ENCODE results near the gene ZNF746. TPM values are rescaled to one million over a fixed set of nuclear protein-coding genes. Genes with fewer than 3 reads are reported as not detected.

Gene ZNF746
- polyA plus RNA-seq, 3 donors: 7.5 to 25.6 (median 8.1) TPM

GRCh38 chr7:149462101-149462520 is 35.5 kb downstream of the ZNF746 start:
- Mint-ChIP-seq H3K27ac (no peak overlapping the region), H3K4me1 (peaks cover 21% of the 10 kb centered on the region), H3K9me3 (peaks cover 0 to 12% (median 7%) of the 10 kb centered on the region in 7 donors), H3K27me3 (ENCODE audit: low read depth in 3 of 3) (peaks cover 24 to 40% (median 27%) of the 10 kb centered on the region in 3 donors), H3K36me3 (peaks cover 3% of the 10 kb centered on the region in 2 donors), H3K4me3 (peak overlapping the region in 1 of 2 donors; percentile 14)
- H3K27ac ChIP-seq (ENCODE audit: low read depth in 1 of 2, low read length in 2 of 2): no peak overlapping the region
- no peaks in the 10 kb centered on the region for H3K36me3 ChIP-seq (replicated peaks in 1 of 2; ENCODE audit: control insufficient read depth in 1 of 2, insufficient read depth in 2 of 2, low read length in 2 of 2)
- intact Hi-C loops (cut with micrococcal nuclease): no loop called here
- peaks cover 5% of the 10 kb centered on the region for H3K79me2 ChIP-seq (ENCODE audit: insufficient read depth, low read length)
- H3K9me3 ChIP-seq (replicated peaks in 1 of 2; ENCODE audit: control insufficient read depth in 1 of 2, insufficient read depth in 1 of 2, low read length in 2 of 2): peaks cover 0 to 5% of the 10 kb centered on the region in 2 donors
- H3K4me3 ChIP-seq (replicated peaks in 1 of 3; ENCODE audit: low read depth in 2 of 3, low read length in 3 of 3): no peak overlapping the region
- no peak overlapping the region for H2AFZ ChIP-seq (ENCODE audit: insufficient read depth, low read depth, low read length, poor library complexity, severe bottlenecking)
- H3K4me2 ChIP-seq (replicated peaks; ENCODE audit: extremely low read depth, low read length, poor library complexity, severe bottlenecking): no peak overlapping the region
- no peak overlapping the region for H3K9ac ChIP-seq (ENCODE audit: insufficient read depth, low read length, poor library complexity, severe bottlenecking)
- TF ChIP-seq CTCF (IDR thresholded peaks at IDR 0.05): no peak
- peaks cover 19% of the 10 kb centered on the region for H4K20me1 ChIP-seq (ENCODE audit: insufficient read depth, low read length)
- peaks cover 8 to 45% of the 10 kb centered on the region in 2 donors for H3K27me3 ChIP-seq (ENCODE audit: control insufficient read depth in 2 of 2, insufficient read depth in 2 of 2, low read length in 2 of 2)
- no peak for DNase-seq
- 95% methylated on average over 4 of the region's 9 CpGs for WGBS (ENCODE audit: insufficient coverage)
- peaks cover 13 to 25% of the 10 kb centered on the region in 2 donors for H3K4me1 ChIP-seq (ENCODE audit: control insufficient read depth in 1 of 2, insufficient read depth in 2 of 2, low read length in 2 of 2)

GRCh38 chr7:149460493-149461277 is 36.9 kb downstream of the ZNF746 start, which contains the start of gene ZNF777:
ZNF777 (minus strand) TSS chr7:149461062; CDS start chr7:149456022, 5,040 bp downstream.
- peak within 1 kb of the TSS in 1 of 7 donors; percentile 46 for H3K27ac Mint-ChIP-seq
- H4K20me1 ChIP-seq (ENCODE audit: insufficient read depth, low read length): peaks cover 24% of the 10 kb centered on the region
- intact Hi-C loops (cut with micrococcal nuclease): no loop called here

More at GRCh38 chr7:149460493-149461277, 36.9 kb downstream of the ZNF746 start, which contains the start of gene ZNF777:
- Mint-ChIP-seq H3K36me3 (peaks cover 5 to 10% of the 10 kb centered on the region in 2 donors), H3K4me3 (peak within 1 kb of the TSS; percentile 84 to 93), H3K4me1 (peaks cover 25% of the 10 kb centered on the region), H3K27me3 (ENCODE audit: low read depth in 3 of 3) (peaks cover 24 to 40% (median 27%) of the 10 kb centered on the region in 3 donors), H3K9me3 (peaks cover 0 to 7% (median 0%) of the 10 kb centered on the region in 7 donors)
- peak within 1 kb of the TSS; percentile 95 for H3K4me2 ChIP-seq (replicated peaks; ENCODE audit: extremely low read depth, low read length, poor library complexity, severe bottlenecking)
- H3K27ac ChIP-seq (ENCODE audit: low read depth in 1 of 2, low read length in 2 of 2): no peak within 1 kb of the TSS
- peaks cover 5% of the 10 kb centered on the region for H3K79me2 ChIP-seq (ENCODE audit: insufficient read depth, low read length)
- DNase-seq: peak; percentile 64 to 73 (median 64)
- WGBS (ENCODE audit: insufficient coverage): under 1% methylated on average over 62 of the region's 64 CpGs
- H3K9me3 ChIP-seq (replicated peaks in 1 of 2; ENCODE audit: control insufficient read depth in 1 of 2, insufficient read depth in 1 of 2, low read length in 2 of 2): peaks cover 0 to 5% of the 10 kb centered on the region in 2 donors
- peak within 1 kb of the TSS; percentile 99 for H2AFZ ChIP-seq (ENCODE audit: insufficient read depth, low read depth, low read length, poor library complexity, severe bottlenecking)
- H3K4me3 ChIP-seq (replicated peaks in 1 of 3; ENCODE audit: low read depth in 2 of 3, low read length in 3 of 3): peak within 1 kb of the TSS; percentile 46 to 86 (median 55)
- TF ChIP-seq CTCF (IDR thresholded peaks at IDR 0.05): peak; percentile 40
- peaks cover 8 to 45% of the 10 kb centered on the region in 2 donors for H3K27me3 ChIP-seq (ENCODE audit: control insufficient read depth in 2 of 2, insufficient read depth in 2 of 2, low read length in 2 of 2)
- H3K4me1 ChIP-seq (ENCODE audit: control insufficient read depth in 1 of 2, insufficient read depth in 2 of 2, low read length in 2 of 2): peaks cover 13 to 25% of the 10 kb centered on the region in 2 donors
- H3K9ac ChIP-seq (ENCODE audit: insufficient read depth, low read length, poor library complexity, severe bottlenecking): peak within 1 kb of the TSS; percentile 62
- peaks cover 2 to 11% of the 10 kb centered on the region in 2 donors for H3K36me3 ChIP-seq (replicated peaks in 1 of 2; ENCODE audit: control insufficient read depth in 1 of 2, insufficient read depth in 2 of 2, low read length in 2 of 2)

Measured in CD14-positive monocyte (primary cell).